SU-DHL-6 (cell line): ENCODE measurements around the gene MICAL2.

ENCODE experiments used
- EZH2phosphoT487 ChIP-seq: fragments of 200-600 bp; sonication (generic), shearing (Covaris generic); conservative IDR thresholded peaks from 2 replicates; pipeline ENCODE4 v1.6.1; 2018; ENCODE audit warnings: mild to moderate bottlenecking, antibody characterized with exemption, low read length, moderate library complexity, mixed read lengths
- TF ChIP-seq, protein P1 (sequence below): fragments of 200-600 bp; sonication (generic); IDR thresholded peaks from one replicate; pipeline ENCODE4 v1.5.1; 2017; ENCODE audit warnings: antibody characterized with exemption, mild to moderate bottlenecking, low read length, moderate library complexity; ENCODE audit not compliant: insufficient read depth, poor library complexity, severe bottlenecking

DNA sequence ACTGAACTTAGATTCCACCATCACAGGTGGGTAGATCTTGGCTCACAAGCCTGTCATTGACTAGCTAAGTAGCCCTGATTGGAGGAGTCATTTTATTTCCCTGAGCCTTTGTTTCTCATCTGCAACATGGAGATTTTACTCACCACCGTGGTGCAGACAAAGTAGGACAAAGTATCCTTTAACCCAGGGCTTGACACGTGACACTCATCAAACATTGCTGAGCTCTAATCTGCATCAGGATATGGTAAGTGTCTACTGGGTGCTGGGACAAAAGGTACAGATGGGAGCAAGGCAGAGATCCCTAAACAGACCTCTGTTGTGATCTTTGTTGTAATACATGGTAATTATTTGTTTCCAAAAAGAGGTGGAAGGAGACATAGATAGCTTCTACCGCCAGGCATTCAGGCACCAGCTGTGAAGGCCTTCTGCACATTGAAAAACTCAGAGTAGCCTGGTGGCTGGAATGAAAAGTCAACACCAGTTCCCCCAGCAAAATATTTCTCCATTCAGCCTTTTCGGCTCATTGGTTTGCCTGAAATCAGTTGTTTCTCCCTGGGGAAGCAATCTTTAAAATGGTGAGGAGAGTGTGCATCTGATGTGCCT, 18.3 kb upstream of the MICAL2 start:
- no peak for TF ChIP-seq EZH2phosphoT487
- TF ChIP-seq, protein P1, sequence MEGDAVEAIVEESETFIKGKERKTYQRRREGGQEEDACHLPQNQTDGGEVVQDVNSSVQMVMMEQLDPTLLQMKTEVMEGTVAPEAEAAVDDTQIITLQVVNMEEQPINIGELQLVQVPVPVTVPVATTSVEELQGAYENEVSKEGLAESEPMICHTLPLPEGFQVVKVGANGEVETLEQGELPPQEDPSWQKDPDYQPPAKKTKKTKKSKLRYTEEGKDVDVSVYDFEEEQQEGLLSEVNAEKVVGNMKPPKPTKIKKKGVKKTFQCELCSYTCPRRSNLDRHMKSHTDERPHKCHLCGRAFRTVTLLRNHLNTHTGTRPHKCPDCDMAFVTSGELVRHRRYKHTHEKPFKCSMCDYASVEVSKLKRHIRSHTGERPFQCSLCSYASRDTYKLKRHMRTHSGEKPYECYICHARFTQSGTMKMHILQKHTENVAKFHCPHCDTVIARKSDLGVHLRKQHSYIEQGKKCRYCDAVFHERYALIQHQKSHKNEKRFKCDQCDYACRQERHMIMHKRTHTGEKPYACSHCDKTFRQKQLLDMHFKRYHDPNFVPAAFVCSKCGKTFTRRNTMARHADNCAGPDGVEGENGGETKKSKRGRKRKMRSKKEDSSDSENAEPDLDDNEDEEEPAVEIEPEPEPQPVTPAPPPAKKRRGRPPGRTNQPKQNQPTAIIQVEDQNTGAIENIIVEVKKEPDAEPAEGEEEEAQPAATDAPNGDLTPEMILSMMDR, result no peak
